ENCODE results near the gene SUPT20HL1.

DNA sequence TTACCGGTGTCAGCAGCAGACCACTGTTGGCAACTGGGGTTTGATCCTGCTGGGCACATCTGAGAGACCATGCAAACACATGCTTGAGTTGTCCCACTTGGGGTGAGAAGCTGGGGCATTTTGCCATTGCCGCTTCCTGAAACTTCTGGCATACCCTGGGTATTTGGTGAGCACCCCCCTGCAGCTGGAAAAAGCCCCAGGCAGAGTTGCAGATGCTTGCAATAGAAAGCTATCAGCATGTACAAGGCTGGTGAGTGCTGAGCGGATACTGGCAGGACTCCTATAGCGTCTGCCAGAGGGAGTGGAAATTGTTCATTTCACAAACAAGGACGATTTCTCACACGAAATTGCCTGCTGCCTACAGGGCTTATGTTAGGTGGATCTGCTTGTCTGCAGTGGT, 32.3 kb downstream of the SUPT20HL1 start:
- TF ChIP-seq, protein P1, sequence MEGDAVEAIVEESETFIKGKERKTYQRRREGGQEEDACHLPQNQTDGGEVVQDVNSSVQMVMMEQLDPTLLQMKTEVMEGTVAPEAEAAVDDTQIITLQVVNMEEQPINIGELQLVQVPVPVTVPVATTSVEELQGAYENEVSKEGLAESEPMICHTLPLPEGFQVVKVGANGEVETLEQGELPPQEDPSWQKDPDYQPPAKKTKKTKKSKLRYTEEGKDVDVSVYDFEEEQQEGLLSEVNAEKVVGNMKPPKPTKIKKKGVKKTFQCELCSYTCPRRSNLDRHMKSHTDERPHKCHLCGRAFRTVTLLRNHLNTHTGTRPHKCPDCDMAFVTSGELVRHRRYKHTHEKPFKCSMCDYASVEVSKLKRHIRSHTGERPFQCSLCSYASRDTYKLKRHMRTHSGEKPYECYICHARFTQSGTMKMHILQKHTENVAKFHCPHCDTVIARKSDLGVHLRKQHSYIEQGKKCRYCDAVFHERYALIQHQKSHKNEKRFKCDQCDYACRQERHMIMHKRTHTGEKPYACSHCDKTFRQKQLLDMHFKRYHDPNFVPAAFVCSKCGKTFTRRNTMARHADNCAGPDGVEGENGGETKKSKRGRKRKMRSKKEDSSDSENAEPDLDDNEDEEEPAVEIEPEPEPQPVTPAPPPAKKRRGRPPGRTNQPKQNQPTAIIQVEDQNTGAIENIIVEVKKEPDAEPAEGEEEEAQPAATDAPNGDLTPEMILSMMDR (IDR thresholded peaks at IDR 0.05; ENCODE audit: low read depth, low read length): no peak
- no peak for TF ChIP-seq EZH2phosphoT487 (IDR thresholded peaks at IDR 0.05; ENCODE audit: low read depth)
